ENCODE measurements around the gene VGLL4.

DNA sequence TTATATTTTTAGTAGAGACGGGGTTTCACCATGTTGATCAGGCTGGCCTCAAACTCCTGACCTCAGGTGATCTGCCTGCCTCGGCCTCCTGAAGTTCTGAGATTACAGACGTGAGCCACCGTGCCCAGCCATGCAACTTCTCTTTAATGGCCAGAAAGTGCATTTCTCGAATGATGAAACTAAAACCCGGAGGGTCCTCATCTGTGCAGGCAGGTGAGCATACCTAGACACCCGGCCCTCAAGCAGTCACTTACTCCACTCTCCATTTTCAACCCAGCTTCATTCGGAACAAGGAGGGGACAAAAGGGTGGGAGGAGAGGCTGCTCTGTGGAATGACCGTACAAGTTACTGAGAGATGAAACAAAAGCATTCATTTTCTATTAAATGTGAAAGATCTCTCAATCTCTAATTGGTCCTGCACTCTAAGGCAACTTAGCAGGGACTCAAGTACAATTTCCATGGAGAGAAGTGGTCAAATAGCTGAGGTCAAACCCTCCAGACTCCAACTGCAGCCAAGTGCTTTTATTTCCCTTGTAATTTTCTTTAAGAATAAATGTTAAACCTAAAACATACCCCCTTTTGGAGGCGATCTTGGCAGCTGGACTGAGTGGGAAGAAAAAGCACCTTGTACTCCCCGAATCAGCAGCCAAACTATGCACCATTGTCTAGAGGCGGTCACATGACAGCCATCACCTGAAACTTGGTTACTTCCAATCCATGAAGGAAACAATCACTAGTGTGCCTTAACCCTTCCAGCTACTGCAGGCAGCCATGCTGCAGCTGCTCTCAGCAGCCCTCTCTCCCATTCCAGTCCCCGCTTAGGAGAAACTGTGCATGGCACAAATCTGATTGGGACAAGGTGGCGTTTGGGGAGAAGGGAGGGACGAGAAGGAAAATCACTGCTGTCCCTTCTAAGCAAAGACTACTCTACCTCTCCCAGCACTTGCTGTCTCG is 62.2 kb downstream of the VGLL4 start:
- TF ChIP-seq, protein P1, sequence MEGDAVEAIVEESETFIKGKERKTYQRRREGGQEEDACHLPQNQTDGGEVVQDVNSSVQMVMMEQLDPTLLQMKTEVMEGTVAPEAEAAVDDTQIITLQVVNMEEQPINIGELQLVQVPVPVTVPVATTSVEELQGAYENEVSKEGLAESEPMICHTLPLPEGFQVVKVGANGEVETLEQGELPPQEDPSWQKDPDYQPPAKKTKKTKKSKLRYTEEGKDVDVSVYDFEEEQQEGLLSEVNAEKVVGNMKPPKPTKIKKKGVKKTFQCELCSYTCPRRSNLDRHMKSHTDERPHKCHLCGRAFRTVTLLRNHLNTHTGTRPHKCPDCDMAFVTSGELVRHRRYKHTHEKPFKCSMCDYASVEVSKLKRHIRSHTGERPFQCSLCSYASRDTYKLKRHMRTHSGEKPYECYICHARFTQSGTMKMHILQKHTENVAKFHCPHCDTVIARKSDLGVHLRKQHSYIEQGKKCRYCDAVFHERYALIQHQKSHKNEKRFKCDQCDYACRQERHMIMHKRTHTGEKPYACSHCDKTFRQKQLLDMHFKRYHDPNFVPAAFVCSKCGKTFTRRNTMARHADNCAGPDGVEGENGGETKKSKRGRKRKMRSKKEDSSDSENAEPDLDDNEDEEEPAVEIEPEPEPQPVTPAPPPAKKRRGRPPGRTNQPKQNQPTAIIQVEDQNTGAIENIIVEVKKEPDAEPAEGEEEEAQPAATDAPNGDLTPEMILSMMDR (IDR thresholded peaks at IDR 0.05; ENCODE audit: insufficient read depth, low read length): no peak
- no peak for TF ChIP-seq POLR2AphosphoS5 (IDR thresholded peaks at IDR 0.05; ENCODE audit: low read depth)

All from HL-60 (cell line).